IPS-18a (cell line): Measurements from ENCODE around the gene ADAMTS12.
"Not testable (repeated sequence)": the region's sequence is repeated elsewhere in the genome, so short reads cannot be mapped to it uniquely, and the experiment has no call there.

Experiments used
- H3K27ac ChIP-seq: one replicate; pipeline ENCODE4 v1.5.1; 2013; ENCODE audit warnings: low read length
- H3K27me3 ChIP-seq: one replicate; pipeline ENCODE4 v1.6.1; 2013; ENCODE audit warnings: mild to moderate bottlenecking, low read length; ENCODE audit not compliant: control insufficient read depth, insufficient read depth
- H3K36me3 ChIP-seq: one replicate; pipeline ENCODE4 v1.6.1; 2013; ENCODE audit warnings: low read depth, low read length; ENCODE audit not compliant: control insufficient read depth
- H3K4me1 ChIP-seq: one replicate; pipeline ENCODE4 v1.6.1; 2013; ENCODE audit warnings: low read depth, low read length; ENCODE audit not compliant: control insufficient read depth
- H3K4me3 ChIP-seq: one replicate; pipeline ENCODE4 v1.5.1; 2013; ENCODE audit warnings: low read length
- H3K9ac ChIP-seq: one replicate; pipeline ENCODE4 v1.6.1; 2013; ENCODE audit warnings: mild to moderate bottlenecking, low read length, moderate library complexity
- H3K9me3 ChIP-seq: one replicate; pipeline ENCODE4 v1.6.1; 2013; ENCODE audit warnings: low read depth, low read length; ENCODE audit not compliant: control insufficient read depth

Gene ADAMTS12

GRCh38 chr5:33867241-33867640, 24.5 kb downstream of the ADAMTS12 start:
- Histone ChIP-seq H3K27ac (no peak overlapping the region), H3K36me3 (no peaks in the 10 kb centered on the region), H3K27me3 (no peaks in the 10 kb centered on the region), H3K9me3 (peaks cover 13% of the 10 kb centered on the region), H3K4me3 (no peak overlapping the region), H3K9ac (no peak overlapping the region), H3K4me1 (no peaks in the 10 kb centered on the region)

GRCh38 chr5:33859177-33859576, 32.6 kb downstream of the ADAMTS12 start:
- H3K27ac ChIP-seq, H3K27me3 ChIP-seq, H3K9me3 ChIP-seq, H3K4me3 ChIP-seq, H3K9ac ChIP-seq, H3K36me3 ChIP-seq: not testable (repeated sequence)
- peaks cover 14% of the 10 kb centered on the region for H3K4me1 ChIP-seq

GRCh38 chr5:33857037-33857436, 34.8 kb downstream of the ADAMTS12 start:
- H3K4me3 ChIP-seq, result no peak overlapping the region
- no peaks in the 10 kb centered on the region for H3K36me3 ChIP-seq
- H3K27ac ChIP-seq, result no peak overlapping the region
- H3K27me3 ChIP-seq, result no peaks in the 10 kb centered on the region
- peaks cover 17% of the 10 kb centered on the region for H3K4me1 ChIP-seq
- H3K9me3 ChIP-seq, result no peaks in the 10 kb centered on the region
- no peak overlapping the region for H3K9ac ChIP-seq

- Histone ChIP-seq H3K27me3 (no peaks in the 10 kb centered on the region), H3K27ac (no peak overlapping the region), H3K4me1 (peaks cover 24% of the 10 kb centered on the region), H3K4me3 (no peak overlapping the region), H3K36me3 (no peaks in the 10 kb centered on the region), H3K9me3 (no peaks in the 10 kb centered on the region), H3K9ac (no peak overlapping the region)
Observed at GRCh38 chr5:33855396-33855795, 36.4 kb downstream of the ADAMTS12 start.

GRCh38 chr5:33854733-33855151, 37.0 kb downstream of the ADAMTS12 start:
- Histone ChIP-seq H3K27ac (no peak overlapping the region), H3K9ac (no peak overlapping the region), H3K9me3 (no peaks in the 10 kb centered on the region), H3K36me3 (no peaks in the 10 kb centered on the region), H3K4me3 (no peak overlapping the region), H3K4me1 (peaks cover 30% of the 10 kb centered on the region), H3K27me3 (no peaks in the 10 kb centered on the region)

- Histone ChIP-seq H3K9ac (no peak overlapping the region), H3K27ac (no peak overlapping the region), H3K27me3 (no peaks in the 10 kb centered on the region), H3K4me1 (peaks cover 24% of the 10 kb centered on the region), H3K9me3 (no peaks in the 10 kb centered on the region), H3K36me3 (no peaks in the 10 kb centered on the region), H3K4me3 (no peak overlapping the region)
Observed at GRCh38 chr5:33852837-33853236, 39.0 kb downstream of the ADAMTS12 start.

GRCh38 chr5:33852319-33852718, 39.5 kb downstream of the ADAMTS12 start:
- Histone ChIP-seq H3K9me3 (no peaks in the 10 kb centered on the region), H3K36me3 (no peaks in the 10 kb centered on the region), H3K27ac (no peak overlapping the region), H3K4me3 (no peak overlapping the region), H3K4me1 (peaks cover 24% of the 10 kb centered on the region), H3K27me3 (no peaks in the 10 kb centered on the region), H3K9ac (no peak overlapping the region)

- Histone ChIP-seq H3K4me3 (no peak overlapping the region), H3K36me3 (no peaks in the 10 kb centered on the region), H3K9me3 (peaks cover under 1% of the 10 kb centered on the region), H3K4me1 (peaks cover 24% of the 10 kb centered on the region), H3K9ac (no peak overlapping the region), H3K27me3 (no peaks in the 10 kb centered on the region), H3K27ac (peak overlapping the region; percentile 58)
Observed at GRCh38 chr5:33850100-33850594, 41.6 kb downstream of the ADAMTS12 start.

- no peaks in the 10 kb centered on the region for H3K36me3 ChIP-seq
- H3K9ac ChIP-seq, result no peak overlapping the region
- H3K4me1 ChIP-seq, result peaks cover 16% of the 10 kb centered on the region
- H3K9me3 ChIP-seq, result peaks cover 3% of the 10 kb centered on the region
- H3K27me3 ChIP-seq, result no peaks in the 10 kb centered on the region
- H3K27ac ChIP-seq, result no peak overlapping the region
- H3K4me3 ChIP-seq, result no peak overlapping the region
Observed at GRCh38 chr5:33848554-33848953, 43.2 kb downstream of the ADAMTS12 start.

GRCh38 chr5:33846851-33847250, 44.9 kb downstream of the ADAMTS12 start:
- no peaks in the 10 kb centered on the region for H3K36me3 ChIP-seq
- peaks cover 11% of the 10 kb centered on the region for H3K4me1 ChIP-seq
- no peak overlapping the region for H3K27ac ChIP-seq
- H3K9me3 ChIP-seq, result peaks cover 3% of the 10 kb centered on the region
- H3K4me3 ChIP-seq, result no peak overlapping the region
- no peaks in the 10 kb centered on the region for H3K27me3 ChIP-seq
- H3K9ac ChIP-seq, result no peak overlapping the region

- H3K9ac ChIP-seq, result no peak overlapping the region
- no peaks in the 10 kb centered on the region for H3K27me3 ChIP-seq
- no peaks in the 10 kb centered on the region for H3K4me1 ChIP-seq
- H3K36me3 ChIP-seq, result no peaks in the 10 kb centered on the region
- peaks cover 3% of the 10 kb centered on the region for H3K9me3 ChIP-seq
- H3K27ac ChIP-seq, result no peak overlapping the region
- H3K4me3 ChIP-seq, result no peak overlapping the region
Observed at GRCh38 chr5:33843579-33843978, 48.2 kb downstream of the ADAMTS12 start.

GRCh38 chr5:33842456-33842855, 49.3 kb downstream of the ADAMTS12 start:
- H3K4me1 ChIP-seq, result no peaks in the 10 kb centered on the region
- H3K27me3 ChIP-seq, result no peaks in the 10 kb centered on the region
- H3K27ac ChIP-seq, result no peak overlapping the region
- H3K36me3 ChIP-seq, result no peaks in the 10 kb centered on the region
- H3K9me3 ChIP-seq, result peaks cover 3% of the 10 kb centered on the region
- H3K4me3 ChIP-seq, result no peak overlapping the region
- no peak overlapping the region for H3K9ac ChIP-seq
